ENCODE results near the gene SLC12A5. TPM values are rescaled to one million over a fixed set of nuclear protein-coding genes. Genes with fewer than 3 reads are reported as not detected.

Gene SLC12A5
- total RNA-seq, 1 experiment from 2014 or later = 7.2 TPM

GRCh38 chr20:46011631-46012482, 17.2 kb upstream of the SLC12A5 start (continued):
- TF ChIP-seq ZNF532 (CRISPR knock-in tag; IDR thresholded peaks at IDR 0.05; ENCODE audit: borderline replicate concordance) = no peak

- Mint-ChIP-seq H3K27ac (no peak overlapping the region), H3K27me3 (ENCODE audit: low read depth) (peaks cover 31% of the 10 kb centered on the region), H3K9me3 (peaks cover 3% of the 10 kb centered on the region; the same call in 1 of the 2 replicates), H3K36me3 (no peaks in the 10 kb centered on the region), H3K4me3 (peak overlapping the region; percentile 50), H3K4me1 (peaks cover 48% of the 10 kb centered on the region)
- no peak for ATAC-seq
- no peak for TF ChIP-seq MAX (CRISPR knock-in tag; IDR thresholded peaks at IDR 0.05)
- TF ChIP-seq CTCF (IDR thresholded peaks at IDR 0.05) = no peak
- no peak for TF ChIP-seq USF1 (CRISPR knock-in tag; IDR thresholded peaks at IDR 0.05)
- no peak for TF ChIP-seq CBFB (CRISPR knock-in tag; IDR thresholded peaks at IDR 0.05; ENCODE audit: low read depth)
- TF ChIP-seq ZNF232 (CRISPR knock-in tag; IDR thresholded peaks at IDR 0.05) = no peak
- no peak for TF ChIP-seq USF2 (CRISPR knock-in tag; IDR thresholded peaks at IDR 0.05)
- no peak for TF ChIP-seq FOXP4 (CRISPR knock-in tag; IDR thresholded peaks at IDR 0.05)
- TF ChIP-seq MXD4 (CRISPR knock-in tag; IDR thresholded peaks at IDR 0.05; ENCODE audit: borderline replicate concordance) = no peak
- TF ChIP-seq ATF2 (CRISPR knock-in tag; IDR thresholded peaks at IDR 0.05; ENCODE audit: borderline replicate concordance, low read depth) = no peak
- CTCF ChIA-PET = interaction anchor here (0.6 to 6.2 kb wide), 28 partner anchors 10 to 388 kb away, joined by 3 to 235 read pairs (median 8); partner anchors contain the start of gene SLC12A5
- no peak for DNase-seq (ENCODE audit: low spot score)
- POLR2A ChIA-PET = interaction anchor here (1.8 kb wide), 1 partner anchor 46 kb away, joined by 4 read pairs; no protein-coding TSS in a partner anchor
Measured at GRCh38 chr20:46012921-46013320, 16.1 kb upstream of the SLC12A5 start.
